Jurkat, Clone E6-1 (cell line): ENCODE results near the gene C1orf141.
"Not testable (repeated sequence)": the region's sequence is repeated elsewhere in the genome, so short reads cannot be mapped to it uniquely, and the experiment has no call there.

Experiments used
- DNase-seq: peaks from one replicate; pipeline ENCODE4 v3.0.0-alpha.2; 2011; ENCODE audit warnings: low read depth, low spot score
- H3K4me3 ChIP-seq: 2 replicates; pipeline ENCODE4 v1.5.1; 2011; ENCODE audit warnings: mild to moderate bottlenecking, low read length, control low read depth, moderate library complexity

C1orf141 gene

GRCh38 chr1:67103548-67103947, 31.2 kb downstream of the C1orf141 start:
- no peak overlapping the region for H3K4me3 ChIP-seq
- DNase-seq: no peak

GRCh38 chr1:67100833-67101232, 33.9 kb downstream of the C1orf141 start:
- no peak for DNase-seq
- H3K4me3 ChIP-seq: no peak overlapping the region

GRCh38 chr1:67097305-67097704, 37.5 kb downstream of the C1orf141 start:
- no peak for DNase-seq
- H3K4me3 ChIP-seq: no peak overlapping the region

- no peak overlapping the region for H3K4me3 ChIP-seq
- DNase-seq: no peak
Measured at GRCh38 chr1:67094191-67094590, 40.6 kb downstream of the C1orf141 start.

- H3K4me3 ChIP-seq: no peak overlapping the region
- no peak for DNase-seq
Measured at GRCh38 chr1:67089685-67090208, 45.0 kb downstream of the C1orf141 start.

GRCh38 chr1:67088440-67088839, 46.3 kb downstream of the C1orf141 start:
- no peak overlapping the region for H3K4me3 ChIP-seq
- DNase-seq: no peak

GRCh38 chr1:67085326-67085725, 49.4 kb downstream of the C1orf141 start:
- H3K4me3 ChIP-seq: no peak overlapping the region

GRCh38 chr1:67084765-67085318, 49.9 kb downstream of the C1orf141 start:
- H3K4me3 ChIP-seq: no peak overlapping the region
- DNase-seq: no peak

More at GRCh38 chr1:67085326-67085725, 49.4 kb downstream of the C1orf141 start:
- no peak for DNase-seq

- DNase-seq: no peak
- no peak overlapping the region for H3K4me3 ChIP-seq
Measured at GRCh38 chr1:67078291-67078690, 56.5 kb downstream of the C1orf141 start.

GRCh38 chr1:67077593-67077992, 57.2 kb downstream of the C1orf141 start:
- no peak for DNase-seq
- H3K4me3 ChIP-seq: no peak overlapping the region

GRCh38 chr1:67072749-67073148, 62.0 kb downstream of the C1orf141 start:
- no peak overlapping the region for H3K4me3 ChIP-seq
- no peak for DNase-seq

- DNase-seq, H3K4me3 ChIP-seq: not testable (repeated sequence)
Measured at GRCh38 chr1:67067655-67068054, 67.1 kb downstream of the C1orf141 start.

- no peak overlapping the region for H3K4me3 ChIP-seq
Measured at GRCh38 chr1:67062412-67062811, 72.4 kb downstream of the C1orf141 start.

GRCh38 chr1:67061266-67061665, 73.5 kb downstream of the C1orf141 start:
- no peak overlapping the region for H3K4me3 ChIP-seq
- no peak for DNase-seq

More at GRCh38 chr1:67062412-67062811, 72.4 kb downstream of the C1orf141 start:
- DNase-seq: no peak

GRCh38 chr1:67060811-67061218, 74.0 kb downstream of the C1orf141 start:
- H3K4me3 ChIP-seq: no peak overlapping the region
- DNase-seq: no peak

GRCh38 chr1:67059346-67059745, 75.4 kb downstream of the C1orf141 start:
- no peak overlapping the region for H3K4me3 ChIP-seq
- DNase-seq: no peak

GRCh38 chr1:67058761-67059160, 76.0 kb downstream of the C1orf141 start:
- no peak overlapping the region for H3K4me3 ChIP-seq
- no peak for DNase-seq

- no peak for DNase-seq
- H3K4me3 ChIP-seq: no peak overlapping the region
Measured at GRCh38 chr1:67058242-67058641, 76.5 kb downstream of the C1orf141 start.

- H3K4me3 ChIP-seq: peak within 1 kb of the TSS; percentile 67
- DNase-seq: peak; percentile 77
Measured at GRCh38 chr1:67053785-67054772, 80.7 kb downstream of the C1orf141 start, which contains the start of gene SLC35D1. Gene SLC35D1 (minus strand): TSS chr1:67054148. CDS start chr1:67054013, 135 bp downstream.

GRCh38 chr1:67053535-67053784, 81.3 kb downstream of the C1orf141 start:
- no peak for DNase-seq

More at GRCh38 chr1:67053535-67053784, 81.3 kb downstream of the C1orf141 start:
- peak overlapping the region; percentile 67 for H3K4me3 ChIP-seq
